ENCODE data around the gene LACRT. TPM values are rescaled to one million over a fixed set of nuclear protein-coding genes. Genes with fewer than 3 reads are reported as not detected.

Gene LACRT
- total RNA-seq, result not detected in 2 replicates

DNA sequence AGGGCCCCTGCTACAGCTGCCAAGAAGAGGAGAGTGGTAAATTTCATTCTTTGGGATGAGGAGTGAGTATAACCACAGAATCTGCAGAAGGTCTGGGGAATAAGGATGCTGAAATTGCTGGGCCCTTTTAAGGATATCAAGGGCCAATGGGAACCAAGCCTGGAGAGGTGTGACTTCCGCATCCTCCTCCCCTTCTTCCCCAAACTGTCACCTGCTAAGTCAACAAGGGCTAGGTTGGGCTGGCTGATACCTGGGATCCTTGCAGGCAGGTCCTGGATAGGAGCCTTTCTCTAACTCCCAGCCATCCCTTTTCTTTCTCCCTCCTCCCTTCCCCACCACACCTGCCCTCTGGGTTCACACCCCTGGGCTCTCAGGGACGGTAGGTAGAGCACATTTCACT is at the start of gene LACRT:
TSS of gene LACRT (minus strand) at position 101 of the 400 bp plus-strand sequence. CDS start at position 47, 54 bp downstream.

DNA sequence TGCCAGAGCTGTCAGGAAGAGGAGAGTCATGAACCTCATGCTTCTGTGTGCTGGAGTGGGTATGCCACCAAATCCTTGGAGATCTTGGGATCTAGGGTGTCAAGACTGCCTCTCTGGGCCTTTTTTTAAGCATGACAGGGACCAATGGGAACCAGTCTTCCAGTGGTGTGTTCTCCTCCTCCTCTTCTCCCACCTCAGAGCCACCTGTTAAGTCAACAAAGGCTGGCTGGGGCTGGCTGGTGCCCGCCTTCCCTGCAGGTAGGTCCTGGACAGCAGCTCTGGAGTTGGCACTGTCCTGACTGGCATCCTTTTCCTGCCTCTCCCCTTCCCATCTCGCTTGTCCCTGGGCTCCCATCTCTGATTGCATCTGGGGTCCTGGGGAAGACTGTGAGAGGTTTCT is 13.6 kb upstream of the LACRT start, which contains the start of gene DCD:
TSS of gene DCD (minus strand) at position 101 of the 400 bp plus-strand sequence. CDS start at position 39, 62 bp downstream.

DNA sequence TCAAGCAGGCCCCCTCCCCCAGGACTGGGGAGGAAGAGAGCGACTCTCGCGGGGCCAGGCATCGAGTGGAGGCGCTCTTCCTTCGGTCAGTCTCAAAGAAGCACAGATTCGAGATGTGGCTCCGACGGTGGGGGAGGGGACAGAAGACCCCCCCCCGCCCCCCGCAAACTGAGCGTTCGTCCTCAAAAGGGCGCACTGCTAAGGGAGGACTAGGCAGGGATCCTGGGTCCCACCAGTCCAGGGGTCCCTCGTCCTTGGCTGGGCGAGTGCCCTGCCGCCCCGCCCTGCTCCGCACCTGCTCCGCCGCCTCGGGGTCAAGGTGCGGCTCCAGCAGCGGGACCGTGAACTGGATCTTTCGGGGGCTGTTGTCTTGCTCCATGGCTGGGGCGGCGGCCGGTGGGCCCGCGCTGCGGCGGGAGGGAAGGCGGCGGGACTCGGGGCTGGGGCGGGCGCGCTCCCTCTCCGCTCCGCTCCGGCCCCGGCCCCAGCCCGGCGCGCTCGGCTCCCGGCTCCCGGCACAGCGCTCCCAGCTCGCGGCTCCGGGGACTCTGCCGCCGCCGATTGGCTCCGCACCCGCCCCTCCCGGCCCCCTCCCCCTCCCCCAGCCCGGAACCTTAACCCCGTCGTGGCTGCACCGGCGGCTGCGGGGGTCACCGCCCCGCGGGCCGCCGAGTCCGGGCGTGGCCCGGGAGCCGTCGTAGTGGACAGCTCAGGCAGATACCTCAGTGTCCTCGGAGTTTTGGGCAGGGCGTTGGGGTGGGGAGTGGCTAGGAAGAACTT is 46.4 kb downstream of the LACRT start, which contains the start of gene PPP1R1A:
TSS of gene PPP1R1A (minus strand) at position 550 of the 780 bp plus-strand sequence. CDS start at position 379, 171 bp downstream.

Other genes starting within 250 kb of the LACRT start
- 355 and 369 TPM in 2 replicates for gene ITGA5, start 215.6 kb downstream of the LACRT start, total RNA-seq
- 4.3 and 5.5 TPM in 2 replicates for gene GTSF1, start 161.3 kb downstream of the LACRT start, total RNA-seq
- under 0.01 TPM in 1 of 2 replicates, not detected in the other for gene NCKAP1L, start 137.1 kb downstream of the LACRT start, total RNA-seq
- under 0.01 TPM in 1 of 2 replicates, not detected in the other for gene PDE1B, start 85.3 kb downstream of the LACRT start, total RNA-seq
- gene PPP1R1A, start 46.2 kb downstream of the LACRT start, total RNA-seq, result not detected in 2 replicates
- not detected in 2 replicates for gene DCD, start 13.5 kb upstream of the LACRT start, total RNA-seq
- gene MUCL1, start 219.6 kb upstream of the LACRT start, total RNA-seq, result not detected in 2 replicates